Prostate gland (tissue), 2 donors: ENCODE results near the gene BRF1.

Source experiments
- POLR2A ChIP-seq: fragments of 450-650 bp; IDR thresholded peaks from one replicate; pipeline ENCODE4 v1.6.1; 2016; ENCODE audit warnings: antibody characterized with exemption, mild to moderate bottlenecking
- POLR2AphosphoS5 ChIP-seq: sonication (generic); formaldehyde crosslinking; IDR thresholded peaks from one replicate; pipeline ENCODE4 v1.6.1; 2017; ENCODE audit warnings: antibody characterized with exemption
- TF ChIP-seq, protein P1 (sequence below), 4 experiments: fragments of 200-600 bp in 2 of 4; fragments of 450-650 bp in 2 of 4; sonication (generic) in 2 of 4; IDR thresholded peaks; 1 replicate in 3 of 4; 2 replicates in 1 of 4; pipeline ENCODE4 v1.5.1; 2016 to 2019; ENCODE audit warnings: antibody characterized with exemption in 4 of 4, mild to moderate bottlenecking in 2 of 4, moderate library complexity in 2 of 4

DNA sequence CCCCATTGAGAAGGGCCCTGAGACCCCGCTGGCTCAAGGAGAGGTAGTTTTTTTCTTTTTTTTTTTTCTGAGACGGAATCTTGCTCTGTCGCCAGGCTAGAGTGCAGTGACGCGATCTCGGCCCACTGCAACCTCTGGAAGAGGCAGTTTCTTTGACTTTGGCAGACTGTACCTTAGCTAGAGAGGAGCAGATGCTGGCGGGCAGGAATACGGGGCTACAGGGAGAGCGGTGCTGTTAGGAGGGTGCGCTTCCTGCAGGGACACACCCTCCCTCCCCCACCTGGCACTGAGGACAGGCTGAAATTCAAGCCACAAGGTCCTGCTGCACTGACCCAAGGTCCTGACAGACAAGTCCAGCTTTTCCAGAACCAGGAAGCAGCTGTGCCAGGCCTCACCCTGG is 87.4 kb downstream of the BRF1 start:
- TF ChIP-seq, protein P1, sequence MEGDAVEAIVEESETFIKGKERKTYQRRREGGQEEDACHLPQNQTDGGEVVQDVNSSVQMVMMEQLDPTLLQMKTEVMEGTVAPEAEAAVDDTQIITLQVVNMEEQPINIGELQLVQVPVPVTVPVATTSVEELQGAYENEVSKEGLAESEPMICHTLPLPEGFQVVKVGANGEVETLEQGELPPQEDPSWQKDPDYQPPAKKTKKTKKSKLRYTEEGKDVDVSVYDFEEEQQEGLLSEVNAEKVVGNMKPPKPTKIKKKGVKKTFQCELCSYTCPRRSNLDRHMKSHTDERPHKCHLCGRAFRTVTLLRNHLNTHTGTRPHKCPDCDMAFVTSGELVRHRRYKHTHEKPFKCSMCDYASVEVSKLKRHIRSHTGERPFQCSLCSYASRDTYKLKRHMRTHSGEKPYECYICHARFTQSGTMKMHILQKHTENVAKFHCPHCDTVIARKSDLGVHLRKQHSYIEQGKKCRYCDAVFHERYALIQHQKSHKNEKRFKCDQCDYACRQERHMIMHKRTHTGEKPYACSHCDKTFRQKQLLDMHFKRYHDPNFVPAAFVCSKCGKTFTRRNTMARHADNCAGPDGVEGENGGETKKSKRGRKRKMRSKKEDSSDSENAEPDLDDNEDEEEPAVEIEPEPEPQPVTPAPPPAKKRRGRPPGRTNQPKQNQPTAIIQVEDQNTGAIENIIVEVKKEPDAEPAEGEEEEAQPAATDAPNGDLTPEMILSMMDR (IDR thresholded peaks at IDR 0.05) = no peak
- TF ChIP-seq POLR2A = no peak
- TF ChIP-seq POLR2AphosphoS5 = no peak
